COR-L47 (cell line): Measurements from ENCODE around the gene MYCL.
A peak's percentile ranks its signal among the peaks of the same experiment; 100 is the strongest.
"Not testable (repeated sequence)": the region's sequence is repeated elsewhere in the genome, so short reads cannot be mapped to it uniquely, and the experiment has no call there.

Source experiments
- DNase-seq: peaks from one replicate; lab custom pipeline; 2025; lab: John Stamatoyannopoulos, UW

The MYCL gene

DNA sequence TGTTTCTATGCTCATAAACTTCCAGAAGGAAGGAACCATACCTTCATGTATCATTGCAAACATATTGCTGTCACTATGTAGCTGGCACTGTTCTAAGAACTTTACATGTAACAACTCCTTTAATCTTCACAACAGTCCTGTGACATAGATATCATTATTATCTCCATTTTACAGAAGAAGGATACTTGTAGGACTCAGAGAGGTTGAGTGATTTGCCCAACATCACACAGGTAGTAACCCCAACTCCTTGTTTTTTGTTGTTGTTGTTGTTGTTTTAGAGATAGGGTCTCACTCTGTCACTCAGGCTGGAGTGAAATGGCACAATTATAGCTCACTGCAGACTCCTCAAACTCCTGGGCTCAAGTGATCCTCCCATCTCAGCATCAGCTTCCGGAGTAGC is 10.8 kb downstream of the MYCL start:
- DNase-seq, result no peak

DNA sequence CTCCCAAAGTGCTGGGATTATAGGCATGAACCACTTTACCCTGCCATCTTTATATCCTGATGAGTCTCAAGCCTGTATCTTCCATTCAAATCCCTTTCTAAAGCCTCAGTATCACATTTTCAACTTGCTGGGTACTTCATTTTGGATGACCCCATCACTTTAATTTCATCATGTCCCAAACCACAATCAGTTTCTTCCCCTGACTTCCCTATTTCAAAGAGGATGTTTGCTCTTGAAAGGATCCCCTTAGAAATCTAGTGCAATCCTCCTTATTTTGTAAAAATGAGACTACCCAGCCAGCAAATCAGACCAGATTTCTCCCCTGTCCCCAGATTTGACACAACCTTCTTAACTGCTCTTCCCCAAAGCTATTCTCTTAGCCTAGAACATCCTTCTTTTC is 11.4 kb downstream of the MYCL start:
- no peak for DNase-seq

DNA sequence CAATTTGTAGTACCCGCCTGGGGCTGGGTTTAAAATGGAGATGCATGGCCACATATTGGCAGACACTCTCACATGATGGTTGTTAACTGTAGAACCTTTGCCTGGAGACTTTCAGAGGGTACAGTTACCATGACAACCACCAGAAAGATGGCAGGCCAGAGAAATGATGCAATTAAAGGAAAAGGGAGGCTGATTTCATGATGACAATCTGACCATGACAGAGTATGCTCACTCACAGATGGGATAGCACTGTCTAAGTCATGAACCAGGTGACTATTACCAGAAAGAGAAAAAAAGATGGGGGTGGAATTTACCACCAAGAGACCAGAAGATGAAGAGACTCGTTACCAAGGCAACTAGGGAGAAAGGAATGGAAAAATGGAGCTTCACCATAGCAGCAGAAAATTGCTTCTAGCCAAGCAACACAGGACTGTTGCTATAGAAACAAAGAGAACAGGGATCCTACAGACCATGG is 14.9 kb downstream of the MYCL start:
- peak; percentile 28 for DNase-seq

DNA sequence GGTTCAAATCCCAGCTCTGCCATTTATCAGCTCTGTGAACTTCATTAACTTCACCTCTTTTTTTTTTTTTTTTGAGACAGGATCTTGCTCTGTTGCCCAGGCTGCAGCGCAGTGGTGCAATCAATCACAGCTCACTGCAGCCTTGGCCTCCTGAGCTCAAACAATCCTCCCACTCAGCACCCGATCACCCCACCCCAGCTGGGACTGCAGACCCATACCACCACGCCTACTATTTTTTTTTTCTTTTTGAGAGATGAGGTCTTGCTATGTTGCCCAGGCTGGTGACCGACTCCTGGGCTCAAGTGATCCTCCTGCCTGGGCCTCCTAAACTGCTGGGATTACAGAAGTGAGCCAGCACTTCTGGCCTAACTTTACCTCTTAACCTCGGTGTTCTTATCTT is 16.2 kb downstream of the MYCL start:
- DNase-seq, result no peak

DNA sequence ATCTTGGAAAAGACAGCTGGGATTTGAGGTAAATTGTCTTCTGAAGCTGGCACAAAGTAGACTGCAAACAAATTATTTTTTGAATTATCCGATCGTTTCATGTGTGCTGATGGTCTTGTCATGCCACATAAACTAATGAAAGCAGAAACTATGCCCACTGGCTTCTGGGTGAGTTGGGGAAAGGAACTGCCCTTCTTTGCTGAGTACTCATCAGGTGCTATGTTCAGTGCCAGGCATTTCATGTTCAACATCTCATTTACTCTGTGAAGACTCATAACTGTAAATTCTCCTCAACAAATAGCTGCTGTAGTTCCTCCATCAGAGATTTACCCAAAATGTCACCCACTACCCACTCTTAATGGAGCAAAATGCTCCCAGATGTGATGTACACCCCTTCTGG is 19.6 kb downstream of the MYCL start:
- no peak for DNase-seq

GRCh38 chr1:39877980-39878956 is 23.4 kb downstream of the MYCL start:
- DNase-seq, result no peak

- DNase-seq, result no peak
These were observed 24.4 kb downstream of the MYCL start for GRCh38 chr1:39877231-39877778.

GRCh38 chr1:39876144-39876543 is 25.6 kb downstream of the MYCL start:
- no peak for DNase-seq

- DNase-seq, result no peak
These were observed 29.0 kb downstream of the MYCL start for GRCh38 chr1:39872698-39873097.

DNA sequence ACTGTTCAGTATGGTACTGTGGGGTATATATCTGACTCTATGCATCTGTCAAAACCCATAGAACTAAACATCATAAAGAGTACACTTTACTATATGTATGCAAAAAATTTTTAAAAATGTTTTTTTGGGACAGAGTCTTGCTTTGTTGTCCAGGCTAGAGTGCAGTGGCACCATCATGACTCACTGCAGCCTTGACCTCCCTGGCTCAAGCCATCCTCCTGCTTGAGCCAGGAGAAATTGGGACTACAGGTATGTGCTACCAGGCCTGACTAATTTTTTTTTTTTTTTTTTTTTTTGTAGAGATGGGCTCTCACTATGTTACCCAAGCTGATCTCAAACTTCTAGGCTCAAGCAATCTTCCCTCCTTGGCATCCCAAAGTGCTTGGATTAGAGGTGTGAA is 29.9 kb downstream of the MYCL start:
- no peak for DNase-seq

GRCh38 chr1:39871043-39871442 is 30.7 kb downstream of the MYCL start:
- not testable (repeated sequence) for DNase-seq

- DNase-seq, result not testable (repeated sequence)
These were observed 32.1 kb downstream of the MYCL start for GRCh38 chr1:39869538-39870112.

DNA sequence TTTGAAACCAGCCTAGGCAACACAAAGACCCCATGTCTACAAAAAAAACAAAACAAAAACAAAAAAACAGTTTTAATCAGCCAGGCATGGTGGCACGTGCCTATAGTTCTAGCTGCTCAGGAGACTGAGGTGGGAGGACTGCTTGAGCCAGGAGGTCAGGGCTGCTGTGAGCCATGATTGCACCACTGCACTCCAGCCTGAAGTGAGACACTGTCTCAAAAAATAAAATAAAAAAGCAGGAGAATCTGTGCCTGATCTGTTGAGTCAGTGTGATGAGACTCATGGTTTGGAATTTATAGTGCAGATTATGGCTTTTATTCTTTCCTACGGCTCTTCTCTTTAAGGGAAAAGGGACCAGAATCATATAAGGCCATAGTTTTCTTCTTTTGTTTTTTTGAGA is 35.0 kb downstream of the MYCL start:
- no peak for DNase-seq

- DNase-seq, result no peak
These were observed 36.0 kb downstream of the MYCL start for GRCh38 chr1:39865762-39866161.

GRCh38 chr1:39863177-39863576 is 38.5 kb downstream of the MYCL start:
- no peak for DNase-seq

DNA sequence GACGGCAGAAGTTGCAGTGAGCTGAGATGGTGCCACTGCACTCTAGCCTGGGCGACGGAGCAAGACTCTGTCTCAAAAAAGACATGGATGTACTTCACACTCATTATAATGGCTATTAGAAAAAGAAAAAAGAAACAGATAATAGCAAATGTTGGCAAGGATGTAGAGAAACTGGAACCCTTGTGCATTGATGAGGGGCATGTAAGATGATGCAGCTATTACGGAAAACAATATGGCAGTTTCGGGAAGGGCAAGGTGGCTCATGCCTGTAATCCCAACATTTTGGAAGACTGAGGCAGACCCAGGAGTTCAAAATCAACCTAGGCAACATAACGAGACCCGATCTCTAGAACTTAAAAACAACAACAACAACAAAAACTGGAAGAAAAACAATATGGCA is 40.7 kb downstream of the MYCL start:
- DNase-seq, result no peak

- no peak for DNase-seq
These were observed 41.6 kb downstream of the MYCL start for GRCh38 chr1:39859859-39860812.

GRCh38 chr1:39858315-39858714 is 43.4 kb downstream of the MYCL start:
- DNase-seq, result no peak

DNA sequence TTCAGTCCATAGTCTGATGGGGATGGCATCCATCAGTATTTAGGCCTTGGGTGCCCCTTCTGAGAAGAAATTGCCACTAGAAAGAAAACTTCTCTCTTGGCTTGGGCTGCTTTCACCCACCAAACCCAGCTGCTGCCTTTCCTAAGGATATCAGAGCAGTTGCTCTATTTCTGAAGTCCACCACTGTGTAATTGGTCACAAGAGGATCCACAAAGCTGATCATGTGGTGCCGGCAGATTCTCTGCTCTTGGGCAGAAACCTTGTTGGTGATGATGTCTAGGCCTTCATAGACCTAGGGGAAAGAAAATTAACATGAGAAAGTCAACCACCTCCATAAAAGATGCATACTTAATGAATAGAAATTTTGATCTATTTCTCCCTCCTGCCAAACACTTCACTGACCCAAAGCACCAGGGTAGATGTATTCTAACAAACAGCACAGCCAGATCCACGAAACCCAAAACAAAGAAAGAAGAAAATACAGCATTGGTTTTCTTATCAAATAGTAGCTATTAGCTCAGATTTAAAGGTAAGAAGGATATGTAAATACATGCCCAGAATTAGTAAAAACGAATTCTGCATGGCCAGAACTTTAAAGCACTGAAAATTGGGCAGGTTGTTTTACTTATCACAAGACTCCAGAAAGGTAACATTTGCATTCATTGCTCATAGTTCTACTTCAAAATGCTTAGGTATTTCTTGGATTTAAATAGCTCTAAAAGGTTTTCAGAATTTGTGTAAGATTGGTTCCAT is 44.4 kb downstream of the MYCL start:
- DNase-seq, result no peak

DNA sequence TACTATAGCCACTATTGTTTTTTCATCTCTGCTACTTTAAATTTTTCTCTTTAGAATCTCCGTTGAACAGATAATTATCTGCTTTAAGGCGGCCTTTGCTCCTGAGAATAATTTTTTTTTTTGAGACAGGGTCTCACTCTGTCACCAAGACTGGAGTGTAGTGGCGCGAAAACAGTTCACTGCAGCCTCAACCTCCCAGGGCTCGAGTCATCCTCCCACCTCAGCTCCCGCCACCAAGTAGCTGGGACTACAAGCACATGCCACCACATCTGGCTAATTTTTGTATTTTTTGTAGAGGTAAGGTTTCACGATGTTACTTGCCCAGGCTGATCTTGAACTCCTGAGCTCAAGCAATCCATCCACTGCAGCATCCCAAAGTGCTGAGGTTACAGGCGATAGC is 47.0 kb downstream of the MYCL start:
- no peak for DNase-seq

- DNase-seq, result no peak
These were observed 47.4 kb downstream of the MYCL start for GRCh38 chr1:39854314-39854713.
